ENCODE data around the gene UBXN7.

Gene UBXN7

GRCh38 chr3:196414469-196414868 is 17.8 kb downstream of the UBXN7 start:
- no peak for TF ChIP-seq CTCF (conservative IDR thresholded peaks at IDR 0.05; ENCODE audit: low read depth, low read length)
- peak; percentile 50 for DNase-seq (ENCODE audit: low read depth)
- no peak overlapping the region for H3K4me3 ChIP-seq (ENCODE audit: low read depth, low read length)

GRCh38 chr3:196412704-196413103 is 19.5 kb downstream of the UBXN7 start:
- no peak for DNase-seq (ENCODE audit: low read depth)
- no peak for TF ChIP-seq CTCF (conservative IDR thresholded peaks at IDR 0.05; ENCODE audit: low read depth, low read length)
- no peak overlapping the region for H3K4me3 ChIP-seq (ENCODE audit: low read depth, low read length)

- no peak for DNase-seq (ENCODE audit: low read depth)
Observed at GRCh38 chr3:196409409-196409808, 22.8 kb downstream of the UBXN7 start.

DNA sequence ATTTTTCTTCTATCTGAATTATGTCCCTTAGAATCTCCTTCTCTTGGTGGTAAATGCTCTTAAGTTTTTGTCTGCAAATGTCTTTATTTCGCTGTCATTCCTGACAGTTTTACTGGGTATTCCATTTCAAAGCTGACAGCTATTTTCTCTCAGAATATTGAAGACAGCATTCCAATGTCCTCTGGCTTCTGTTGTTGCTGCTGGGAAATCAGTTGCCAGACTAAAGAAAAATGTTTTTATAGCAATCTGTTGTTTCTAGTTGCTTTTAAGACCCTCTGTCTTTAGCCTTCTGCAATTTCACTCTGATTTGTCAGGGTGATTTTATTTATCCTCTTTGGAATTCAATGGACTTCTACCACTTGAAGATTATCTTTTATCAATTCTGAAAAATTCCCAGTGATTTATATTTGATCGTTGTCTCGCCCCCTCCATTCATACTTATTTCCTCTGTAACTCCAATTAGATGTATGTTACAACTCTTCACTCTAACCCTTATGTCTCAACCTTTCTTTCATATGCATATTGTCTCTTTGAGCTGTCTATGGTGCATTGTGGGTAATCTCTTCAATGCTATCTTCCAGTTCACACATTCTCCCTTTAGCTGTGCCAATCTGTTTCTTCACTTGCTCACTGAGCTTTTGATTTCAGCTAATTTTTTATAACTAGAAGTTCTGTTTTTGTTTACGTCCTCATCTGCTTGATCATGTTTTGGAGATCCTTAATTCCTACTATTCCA is 23.5 kb downstream of the UBXN7 start:
- DNase-seq (ENCODE audit: low read depth) = no peak
- TF ChIP-seq CTCF (conservative IDR thresholded peaks at IDR 0.05; ENCODE audit: low read depth, low read length) = no peak
- H3K4me3 ChIP-seq (ENCODE audit: low read depth, low read length) = no peak overlapping the region

More at GRCh38 chr3:196409409-196409808, 22.8 kb downstream of the UBXN7 start:
- H3K4me3 ChIP-seq (ENCODE audit: low read depth, low read length) = no peak overlapping the region
- no peak for TF ChIP-seq CTCF (conservative IDR thresholded peaks at IDR 0.05; ENCODE audit: low read depth, low read length)

DNA sequence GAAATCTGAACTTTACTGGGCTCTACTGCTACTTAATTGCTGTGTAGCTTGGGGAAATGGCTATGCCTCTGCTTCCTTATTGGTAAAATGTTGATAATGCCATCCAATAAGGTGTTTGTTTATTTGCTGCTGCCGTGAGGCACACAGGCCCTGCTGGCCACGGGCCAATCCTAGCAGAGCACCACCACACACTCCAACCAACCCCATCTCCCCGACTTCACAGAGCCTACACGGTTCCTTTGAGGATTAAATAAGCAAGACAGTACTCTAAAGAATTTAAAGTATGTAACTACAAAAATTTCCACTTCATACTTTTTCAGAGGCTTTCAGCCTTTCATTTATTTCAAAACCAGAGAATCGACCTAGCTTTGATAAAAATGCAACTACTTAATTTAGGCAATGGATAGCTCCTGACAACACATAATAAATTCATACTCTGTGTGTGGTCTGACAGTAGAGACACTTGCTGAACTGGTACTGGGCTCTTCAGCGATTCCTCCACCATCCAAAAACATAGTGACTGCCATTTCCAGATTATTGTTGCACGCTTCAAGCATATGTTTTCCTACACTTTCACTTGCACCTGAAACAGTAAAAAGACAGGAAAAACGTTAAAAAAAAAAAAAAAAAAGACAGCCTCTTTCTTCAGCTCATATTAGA is 25.3 kb downstream of the UBXN7 start:
- DNase-seq (ENCODE audit: low read depth) = peak; percentile 93
- TF ChIP-seq CTCF (conservative IDR thresholded peaks at IDR 0.05; ENCODE audit: low read depth, low read length) = no peak
- no peak overlapping the region for H3K4me3 ChIP-seq (ENCODE audit: low read depth, low read length)

DNA sequence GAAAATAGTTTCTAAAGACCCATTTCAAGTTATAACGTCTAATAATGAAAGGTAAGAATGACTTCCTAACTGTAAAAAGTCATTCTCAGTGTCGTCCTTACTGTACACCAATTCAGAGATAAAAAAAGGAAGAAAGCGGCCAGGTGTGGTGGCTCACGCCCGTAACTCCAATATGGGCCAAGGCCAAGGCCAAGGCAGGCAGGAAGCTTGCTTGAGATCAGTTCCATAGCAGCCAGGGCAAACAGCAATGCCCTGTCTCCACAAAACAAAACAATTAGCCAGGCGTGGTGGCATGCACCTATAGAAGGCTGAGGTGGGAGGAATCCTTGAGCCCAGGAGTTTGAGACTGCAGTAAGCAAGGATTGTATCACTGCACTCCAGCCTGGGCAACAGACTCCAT is 31.9 kb downstream of the UBXN7 start:
- H3K4me3 ChIP-seq (ENCODE audit: low read depth, low read length) = no peak overlapping the region
- DNase-seq (ENCODE audit: low read depth) = no peak
- TF ChIP-seq CTCF (conservative IDR thresholded peaks at IDR 0.05; ENCODE audit: low read depth, low read length) = no peak
